DOHH2 (cell line): ENCODE data around the gene IL13RA1.

Experiments
- CTCF ChIP-seq: fragments of 200-600 bp; sonication (generic); IDR thresholded peaks from one replicate; pipeline ENCODE4 v1.5.1; 2014; ENCODE audit warnings: antibody characterized with exemption, mild to moderate bottlenecking, low read depth, low read length; ENCODE audit not compliant: poor library complexity, severe bottlenecking
- EZH2phosphoT487 ChIP-seq: fragments of 200-600 bp; sonication (generic); IDR thresholded peaks from 2 replicates; pipeline ENCODE4 v1.6.1; 2017; ENCODE audit warnings: borderline replicate concordance, mild to moderate bottlenecking, antibody characterized with exemption, low read length, moderate library complexity, mixed read lengths

- no peak for TF ChIP-seq CTCF
- TF ChIP-seq EZH2phosphoT487, result no peak
Measured at GRCh38 chrX:118685393-118685792, 42.0 kb upstream of the IL13RA1 start.
